ENCODE results near the gene GPR107.

The GPR107 gene

DNA sequence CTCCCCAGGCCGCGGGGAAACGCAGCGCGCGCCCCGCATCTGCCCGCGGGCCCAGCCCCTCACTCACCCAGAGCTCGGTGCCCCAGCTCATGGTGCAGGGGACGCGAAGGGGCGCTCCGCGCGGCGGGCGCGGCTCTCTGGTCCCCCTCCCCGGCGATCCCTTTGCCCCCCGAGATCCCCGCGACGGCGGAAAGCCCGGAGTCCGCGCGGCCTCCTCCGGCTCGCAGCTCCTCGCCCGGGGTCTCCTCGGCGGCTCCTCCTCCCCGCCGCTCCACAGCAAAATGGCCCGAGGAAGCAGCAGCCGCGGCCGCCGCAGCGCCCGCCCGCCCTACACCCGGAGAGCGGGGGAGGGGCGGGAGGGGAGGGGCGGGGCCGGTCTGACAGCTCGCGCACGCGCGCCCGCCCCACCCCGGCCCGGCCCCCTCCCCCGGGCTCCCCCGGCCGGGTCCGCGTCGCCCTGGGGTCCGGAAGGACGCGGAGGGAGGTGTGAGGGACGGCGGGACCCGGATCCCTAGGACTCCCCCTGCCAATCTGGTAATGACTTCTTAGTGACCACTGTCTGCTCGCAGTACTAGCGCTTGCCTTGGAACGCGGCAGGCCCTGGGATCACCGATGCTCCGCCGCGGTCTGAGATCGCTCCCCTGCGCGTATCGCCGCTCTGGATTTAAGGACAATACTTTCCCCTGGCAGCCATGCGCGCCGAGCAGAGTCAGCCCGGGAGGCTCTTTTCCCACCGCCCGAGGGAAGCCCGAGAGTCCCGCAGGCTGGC is 10.6 kb upstream of the GPR107 start, which contains the start of gene FNBP1:
Gene FNBP1 (minus strand): TSS at position 305 of the 769 bp plus-strand sequence. CDS start 214 bp downstream, at position 91.
- no peak for TF ChIP-seq CTCF (IDR thresholded peaks at IDR 0.05; ENCODE audit: control extremely low read depth, extremely low read depth, low read depth, missing control alignments)
- peak; percentile 91 for DNase-seq (ENCODE audit: extremely low spot score)

GRCh38 chr9:130043654-130044623 is 9.8 kb upstream of the GPR107 start:
- CTCF ChIA-PET, result interaction anchor here (1.2 to 2.5 kb wide), 2 partner anchors 10 to 11 kb away, joined by 4 to 10 read pairs; partner anchors contain the start of gene GPR107
- DNase-seq (ENCODE audit: extremely low spot score), result no peak
- POLR2A ChIA-PET, result interaction anchor here (0.6 to 1.2 kb wide), 4 partner anchors 9 to 33 kb away, joined by 3 to 7 read pairs (median 5); no protein-coding TSS in a partner anchor
- TF ChIP-seq CTCF (IDR thresholded peaks at IDR 0.05; ENCODE audit: control extremely low read depth, extremely low read depth, low read depth, missing control alignments), result no peak

More for the DNA sequence above, 10.6 kb upstream of the GPR107 start, which contains the start of gene FNBP1:
- ChIA-PET POLR2A (interaction anchor here (0.6 to 1.2 kb wide), 4 partner anchors 10 to 32 kb away, joined by 3 to 7 read pairs (median 5); no protein-coding TSS in a partner anchor), CTCF (no interaction called here)

DNA sequence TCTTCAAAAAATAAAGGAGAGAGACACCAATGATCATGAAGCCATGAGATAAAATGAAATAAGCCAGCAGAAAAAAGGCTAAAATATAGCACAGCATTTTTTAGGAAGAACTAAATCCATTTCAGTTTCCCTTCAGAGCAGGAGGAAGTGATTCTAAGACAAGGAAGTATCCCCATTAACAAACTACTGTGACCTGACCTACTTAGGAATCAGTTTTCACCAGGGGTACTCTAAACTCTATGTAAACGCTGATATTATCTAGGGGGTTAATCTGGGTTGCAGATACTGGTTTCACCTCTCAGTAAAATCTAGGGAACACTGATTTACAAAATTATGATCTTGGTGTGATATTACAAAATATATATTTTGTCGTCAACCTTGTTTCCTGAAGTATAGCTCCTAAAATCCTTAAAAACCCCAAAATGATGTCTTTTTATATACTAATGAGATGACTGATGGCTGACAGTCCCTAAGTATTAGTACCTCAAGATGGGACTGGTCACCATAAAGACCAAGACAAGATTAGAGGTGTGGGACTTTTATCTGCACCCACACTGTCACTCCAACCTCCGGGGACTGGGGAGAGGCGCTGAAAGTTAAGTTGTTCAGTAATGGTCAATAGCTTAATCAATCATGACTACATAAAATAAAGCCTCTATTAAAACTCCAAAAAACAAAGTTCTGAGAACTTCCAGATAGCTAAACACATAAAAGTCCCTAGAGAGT is 7.8 kb upstream of the GPR107 start:
- CTCF ChIA-PET, result interaction anchor here (1.2 to 2.5 kb wide), 3 partner anchors 8 to 41 kb away, joined by 3 to 10 read pairs (median 5); partner anchors contain the start of gene GPR107

DNA sequence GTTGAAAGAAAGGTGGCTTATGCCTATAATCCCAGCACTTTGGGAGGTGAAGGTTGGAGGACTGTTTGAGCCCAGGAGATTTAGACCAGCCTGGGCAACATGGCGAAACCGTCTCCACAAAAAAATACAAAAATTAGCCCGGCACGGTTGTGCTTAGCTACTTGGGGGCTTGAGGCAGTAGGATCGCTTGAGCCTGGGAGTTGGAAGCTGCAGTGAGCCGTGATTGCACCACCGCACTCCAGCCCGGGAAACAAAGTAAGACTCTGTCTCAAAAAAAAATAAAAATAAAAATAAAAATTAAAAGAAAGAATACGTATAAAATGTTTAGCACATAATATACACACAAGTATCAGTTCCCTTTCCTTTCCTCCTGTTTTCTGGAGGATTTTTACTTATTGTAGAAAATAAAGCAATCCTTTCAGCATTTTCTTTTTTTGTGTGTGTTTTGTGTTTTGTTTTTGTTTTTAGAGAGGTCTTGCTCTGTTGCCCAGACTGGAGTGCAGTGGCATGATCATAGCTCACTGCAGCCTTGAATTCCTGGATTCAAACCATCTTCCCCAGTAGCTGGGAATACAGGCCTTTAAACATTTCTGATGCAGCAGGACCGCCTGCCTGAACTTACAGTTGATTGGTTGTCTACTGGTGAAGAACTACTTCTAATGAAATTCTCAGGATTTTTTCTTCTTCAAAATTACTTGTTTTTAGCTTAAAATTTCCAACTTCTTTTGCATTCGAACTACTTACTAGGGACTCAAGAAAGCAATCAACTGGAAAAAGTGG is 4.1 kb upstream of the GPR107 start:
- ChIA-PET CTCF (interaction anchor here (0.8 to 2.0 kb wide), 3 partner anchors 10 to 117 kb away, joined by 3 to 7 read pairs (median 5); no protein-coding TSS in a partner anchor), POLR2A (no interaction called here)
- no peak for DNase-seq (ENCODE audit: extremely low spot score)
- no peak for TF ChIP-seq CTCF (IDR thresholded peaks at IDR 0.05; ENCODE audit: control extremely low read depth, extremely low read depth, low read depth, missing control alignments)

More for the DNA sequence above, 7.8 kb upstream of the GPR107 start:
- TF ChIP-seq CTCF (IDR thresholded peaks at IDR 0.05; ENCODE audit: control extremely low read depth, extremely low read depth, low read depth, missing control alignments), result no peak
- DNase-seq (ENCODE audit: extremely low spot score), result no peak
- POLR2A ChIA-PET, result interaction anchor here (0.6 kb wide), 1 partner anchor 59 kb away, joined by 7 read pairs; no protein-coding TSS in a partner anchor

DNA sequence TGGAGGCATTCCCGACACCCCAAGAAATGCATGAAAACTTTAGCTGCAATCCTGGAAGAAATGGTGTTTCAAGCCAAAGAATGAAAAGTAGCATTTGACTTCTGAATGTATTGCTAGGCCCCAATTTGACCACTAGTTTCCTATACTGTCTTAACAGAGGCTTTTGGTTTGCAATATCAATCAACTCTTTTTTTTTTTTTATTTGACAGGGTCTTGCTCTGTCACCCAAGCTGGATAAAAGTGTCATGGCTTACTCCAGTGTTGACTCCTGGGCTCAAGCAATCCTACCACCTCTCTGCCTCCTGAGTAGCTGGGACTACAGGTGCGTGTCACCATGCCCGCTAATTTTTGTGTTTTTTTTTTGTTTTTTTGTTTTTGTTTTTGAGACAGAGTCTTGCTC is 3.2 kb upstream of the GPR107 start:
- no peak for DNase-seq (ENCODE audit: extremely low spot score)
- TF ChIP-seq CTCF (IDR thresholded peaks at IDR 0.05; ENCODE audit: control extremely low read depth, extremely low read depth, low read depth, missing control alignments), result no peak
- ChIA-PET POLR2A (no interaction called here), CTCF (interaction anchor here (0.8 to 2.2 kb wide), 3 partner anchors 11 to 117 kb away, joined by 3 to 7 read pairs (median 5); no protein-coding TSS in a partner anchor)
